Measurements from ENCODE around the gene PINK1. TPM values are rescaled to one million over a fixed set of nuclear protein-coding genes. Genes with fewer than 3 reads are reported as not detected.

Gene PINK1
- total RNA-seq, 2 donors from 2014 or later: 115 to 136 TPM

DNA sequence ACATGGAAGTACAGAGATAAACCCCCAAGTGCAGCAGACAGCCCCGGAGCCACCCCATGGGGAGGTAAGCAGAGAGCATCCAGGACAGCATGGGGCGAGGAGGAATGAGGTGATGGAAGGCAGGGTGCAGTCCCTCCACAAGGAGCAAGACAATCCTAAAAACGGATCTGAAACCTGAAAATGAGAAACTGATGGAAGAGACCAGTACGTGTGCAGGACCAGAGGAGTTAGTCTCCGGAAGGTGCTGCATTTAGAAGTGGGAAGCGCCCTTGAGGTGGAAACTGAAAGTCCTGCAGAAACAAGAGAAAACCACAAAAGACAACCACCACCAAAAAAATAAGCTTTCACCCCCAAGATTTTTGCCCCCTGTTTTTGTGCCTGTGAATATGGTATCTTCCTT, 45.3 kb downstream of the PINK1 start:
- TF ChIP-seq POLR2A (IDR thresholded peaks at IDR 0.05): no peak
- no peak for TF ChIP-seq POLR2AphosphoS5 (IDR thresholded peaks at IDR 0.05)
- TF ChIP-seq, protein P1, sequence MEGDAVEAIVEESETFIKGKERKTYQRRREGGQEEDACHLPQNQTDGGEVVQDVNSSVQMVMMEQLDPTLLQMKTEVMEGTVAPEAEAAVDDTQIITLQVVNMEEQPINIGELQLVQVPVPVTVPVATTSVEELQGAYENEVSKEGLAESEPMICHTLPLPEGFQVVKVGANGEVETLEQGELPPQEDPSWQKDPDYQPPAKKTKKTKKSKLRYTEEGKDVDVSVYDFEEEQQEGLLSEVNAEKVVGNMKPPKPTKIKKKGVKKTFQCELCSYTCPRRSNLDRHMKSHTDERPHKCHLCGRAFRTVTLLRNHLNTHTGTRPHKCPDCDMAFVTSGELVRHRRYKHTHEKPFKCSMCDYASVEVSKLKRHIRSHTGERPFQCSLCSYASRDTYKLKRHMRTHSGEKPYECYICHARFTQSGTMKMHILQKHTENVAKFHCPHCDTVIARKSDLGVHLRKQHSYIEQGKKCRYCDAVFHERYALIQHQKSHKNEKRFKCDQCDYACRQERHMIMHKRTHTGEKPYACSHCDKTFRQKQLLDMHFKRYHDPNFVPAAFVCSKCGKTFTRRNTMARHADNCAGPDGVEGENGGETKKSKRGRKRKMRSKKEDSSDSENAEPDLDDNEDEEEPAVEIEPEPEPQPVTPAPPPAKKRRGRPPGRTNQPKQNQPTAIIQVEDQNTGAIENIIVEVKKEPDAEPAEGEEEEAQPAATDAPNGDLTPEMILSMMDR (IDR thresholded peaks at IDR 0.05): no peak
- Histone ChIP-seq H3K4me3 (no peak overlapping the region), H3K9me3 (no peaks in the 10 kb centered on the region), H3K36me3 (no peaks in the 10 kb centered on the region), H3K4me1 (replicated peaks) (no peaks in the 10 kb centered on the region), H3K27me3 (replicated peaks; ENCODE audit: insufficient read depth) (no peaks in the 10 kb centered on the region), H3K27ac (no peak overlapping the region)
- intact Hi-C loops (cut with DNase I): no loop called here
- no peak for DNase-seq (ENCODE audit: low spot score)
- WGBS: 69% methylated on average over 6 of the region's 6 CpGs

DNA sequence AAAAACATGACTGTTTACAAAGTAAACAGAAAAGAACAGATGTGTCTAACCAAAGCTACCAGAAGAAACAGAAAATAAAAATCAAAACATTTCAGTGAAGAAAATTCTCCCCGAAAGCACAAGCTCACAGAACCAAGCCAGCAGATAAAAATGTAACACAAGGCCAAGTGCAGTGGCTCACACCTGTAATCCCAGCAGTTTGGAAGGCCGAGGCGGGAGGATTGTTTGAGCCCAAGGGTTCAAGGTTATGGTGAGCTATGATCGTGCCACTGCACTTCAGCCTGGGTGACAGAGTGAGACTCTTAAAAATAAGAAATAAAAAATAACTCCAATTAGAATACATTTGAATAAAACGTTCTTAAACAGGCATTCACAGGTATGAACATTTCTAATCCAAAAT, 47.0 kb downstream of the PINK1 start:
- DNase-seq (ENCODE audit: low spot score): no peak
- Histone ChIP-seq H3K27ac (no peak overlapping the region), H3K9me3 (no peaks in the 10 kb centered on the region), H3K27me3 (replicated peaks; ENCODE audit: insufficient read depth) (no peaks in the 10 kb centered on the region), H3K4me3 (no peak overlapping the region), H3K36me3 (no peaks in the 10 kb centered on the region), H3K4me1 (replicated peaks) (no peaks in the 10 kb centered on the region)
- WGBS: 75% methylated on average over 5 of the region's 5 CpGs
- TF ChIP-seq, protein P1 (IDR thresholded peaks at IDR 0.05): no peak
- TF ChIP-seq POLR2AphosphoS5 (IDR thresholded peaks at IDR 0.05) (no peak), POLR2A (IDR thresholded peaks at IDR 0.05) (no peak)
- intact Hi-C loops (cut with DNase I): no loop called here

DNA sequence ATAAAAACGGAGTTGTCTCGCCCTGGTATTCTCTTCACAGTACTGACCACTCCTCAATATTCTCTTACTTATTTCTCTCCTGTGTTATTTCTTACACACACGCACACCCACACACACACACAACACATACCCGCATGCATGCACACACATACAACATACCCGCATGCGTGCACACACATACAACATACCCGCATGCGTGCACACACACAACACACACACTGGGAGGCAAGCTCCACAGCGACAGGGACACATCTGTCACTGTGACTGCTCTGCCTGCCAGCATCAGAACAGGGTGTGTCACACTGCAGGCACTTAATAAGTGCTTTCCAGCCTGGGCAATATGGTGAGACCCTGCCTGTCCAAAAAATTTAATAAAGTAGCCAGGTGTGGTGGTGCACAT, 48.7 kb downstream of the PINK1 start:
- Histone ChIP-seq H3K27me3 (replicated peaks; ENCODE audit: insufficient read depth) (no peaks in the 10 kb centered on the region), H3K4me3 (no peak overlapping the region), H3K36me3 (no peaks in the 10 kb centered on the region), H3K4me1 (replicated peaks) (no peaks in the 10 kb centered on the region), H3K27ac (no peak overlapping the region), H3K9me3 (no peaks in the 10 kb centered on the region)
- TF ChIP-seq POLR2A (IDR thresholded peaks at IDR 0.05) (no peak), POLR2AphosphoS5 (IDR thresholded peaks at IDR 0.05) (no peak)
- TF ChIP-seq, protein P1 (IDR thresholded peaks at IDR 0.05): no peak
- intact Hi-C loops (cut with DNase I): no loop called here
- DNase-seq (ENCODE audit: low spot score): no peak
- WGBS: 92% methylated on average over 9 of the region's 9 CpGs

DNA sequence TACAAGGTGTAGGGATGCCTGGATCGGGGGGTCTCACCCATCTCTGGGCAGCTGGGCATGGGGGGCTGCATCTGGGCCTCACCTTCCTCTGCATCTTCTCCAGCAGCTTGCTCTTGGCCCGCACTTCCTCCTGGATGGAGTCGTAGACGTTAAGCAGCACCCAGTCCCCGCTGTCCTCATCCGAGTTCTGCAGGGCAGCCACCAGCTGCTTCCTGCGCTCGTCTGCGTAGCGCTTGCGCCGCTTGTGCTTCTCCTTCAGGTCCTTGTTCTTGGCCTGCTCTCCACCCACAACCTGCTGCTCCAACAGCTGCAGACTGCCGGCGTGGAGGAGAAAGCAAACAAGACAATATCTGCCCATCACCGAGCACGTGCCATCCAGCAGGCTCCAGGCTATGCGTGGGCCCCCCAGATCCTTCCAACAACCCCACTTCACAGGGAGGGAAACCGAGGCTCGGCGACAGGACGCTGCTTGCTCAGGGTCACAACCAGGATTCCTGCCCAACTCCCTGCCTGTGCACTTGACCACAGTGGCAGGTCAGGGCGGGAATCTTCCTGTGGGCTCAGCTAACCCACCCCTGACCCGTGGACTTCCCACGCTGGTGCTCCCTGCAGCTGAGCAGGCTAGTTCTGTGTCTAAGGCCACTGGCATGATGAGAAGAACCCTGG, 49.4 kb downstream of the PINK1 start:
- Histone ChIP-seq H3K27me3 (replicated peaks; ENCODE audit: insufficient read depth) (no peaks in the 10 kb centered on the region), H3K4me3 (no peak overlapping the region), H3K9me3 (no peaks in the 10 kb centered on the region), H3K27ac (no peak overlapping the region), H3K4me1 (replicated peaks) (no peaks in the 10 kb centered on the region), H3K36me3 (no peaks in the 10 kb centered on the region)
- WGBS: 75% methylated on average over 24 of the region's 24 CpGs
- DNase-seq (ENCODE audit: low spot score): no peak
- intact Hi-C loops (cut with DNase I): no loop called here
- TF ChIP-seq, protein P1 (IDR thresholded peaks at IDR 0.05): no peak
- TF ChIP-seq POLR2AphosphoS5 (IDR thresholded peaks at IDR 0.05) (no peak), POLR2A (IDR thresholded peaks at IDR 0.05) (no peak)

DNA sequence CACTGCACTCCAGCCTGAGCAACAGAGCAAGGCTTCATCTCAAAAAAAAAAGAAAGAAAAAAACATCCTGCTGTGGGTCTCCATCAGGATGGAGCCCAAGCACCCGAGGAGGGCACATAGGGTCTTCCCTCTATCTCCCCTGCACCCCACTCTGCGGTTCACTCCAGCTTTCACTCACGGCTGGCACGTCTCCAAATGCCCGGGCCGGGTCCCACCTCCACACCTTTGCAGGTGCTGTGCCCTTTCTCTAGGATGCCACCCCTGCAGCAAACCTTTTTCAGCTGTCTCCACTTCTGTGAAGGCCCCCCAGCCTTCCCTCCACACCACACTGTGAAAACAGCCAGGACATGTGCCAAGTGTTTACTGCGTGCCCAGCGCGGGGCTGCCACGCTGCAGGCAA, 50.4 kb downstream of the PINK1 start:
- TF ChIP-seq POLR2AphosphoS5 (IDR thresholded peaks at IDR 0.05): no peak
- no peak for TF ChIP-seq POLR2A (IDR thresholded peaks at IDR 0.05)
- TF ChIP-seq, protein P1 (IDR thresholded peaks at IDR 0.05): no peak
- intact Hi-C loops (cut with DNase I): no loop called here
- no peak for DNase-seq (ENCODE audit: low spot score)
- Histone ChIP-seq H3K4me3 (no peak overlapping the region), H3K4me1 (replicated peaks) (no peaks in the 10 kb centered on the region), H3K9me3 (no peaks in the 10 kb centered on the region), H3K27ac (no peak overlapping the region), H3K27me3 (replicated peaks; ENCODE audit: insufficient read depth) (no peaks in the 10 kb centered on the region), H3K36me3 (no peaks in the 10 kb centered on the region)
- 83% methylated on average over 10 of the region's 10 CpGs for WGBS

Data from prostate gland (tissue), 2 donors.